CD4-positive, alpha-beta T cell treated with Interleukin-2 at 100 ng/mL for 4 hours (primary cell): ENCODE measurements around the gene HDGFL1.

Source experiments
- DNase-seq: peaks from one replicate; pipeline ENCODE4 v3.0.0-alpha.2; 2020; ENCODE audit warnings: low spot score

The HDGFL1 gene

DNA sequence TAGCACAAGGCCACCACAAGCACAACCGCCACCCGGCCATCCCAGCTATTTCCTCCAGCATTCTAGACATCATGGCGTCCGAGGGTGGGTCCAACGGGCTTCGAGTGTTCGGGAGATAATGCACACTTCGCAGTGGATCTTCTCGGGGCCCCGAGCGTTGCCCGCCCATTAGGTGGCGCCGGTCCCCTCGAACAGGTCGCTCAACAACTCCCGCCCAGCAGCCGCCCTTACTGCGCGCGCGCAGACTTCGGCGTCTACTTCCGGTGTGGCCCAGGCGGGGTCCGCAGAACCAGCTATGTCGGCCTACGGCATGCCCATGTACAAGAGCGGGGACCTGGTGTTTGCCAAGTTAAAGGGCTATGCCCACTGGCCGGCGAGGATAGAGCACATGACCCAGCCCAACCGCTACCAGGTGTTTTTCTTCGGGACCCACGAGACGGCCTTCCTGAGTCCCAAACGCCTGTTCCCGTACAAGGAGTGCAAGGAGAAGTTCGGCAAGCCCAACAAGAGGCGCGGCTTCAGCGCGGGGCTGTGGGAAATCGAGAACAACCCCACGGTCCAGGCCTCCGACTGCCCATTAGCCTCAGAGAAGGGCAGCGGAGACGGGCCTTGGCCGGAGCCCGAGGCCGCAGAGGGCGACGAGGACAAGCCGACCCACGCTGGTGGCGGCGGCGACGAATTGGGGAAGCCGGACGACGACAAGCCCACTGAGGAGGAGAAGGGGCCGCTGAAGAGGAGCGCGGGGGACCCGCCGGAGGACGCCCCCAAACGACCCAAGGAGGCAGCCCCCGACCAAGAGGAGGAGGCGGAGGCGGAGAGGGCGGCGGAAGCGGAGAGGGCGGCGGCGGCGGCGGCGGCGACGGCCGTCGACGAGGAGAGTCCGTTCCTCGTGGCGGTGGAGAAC is at the start of gene HDGFL1:
Gene HDGFL1, plus strand, starts transcription at position 286 of the 904 bp plus-strand sequence. Its CDS starts 10 bp downstream, at position 296.
- DNase-seq, result no peak

DNA sequence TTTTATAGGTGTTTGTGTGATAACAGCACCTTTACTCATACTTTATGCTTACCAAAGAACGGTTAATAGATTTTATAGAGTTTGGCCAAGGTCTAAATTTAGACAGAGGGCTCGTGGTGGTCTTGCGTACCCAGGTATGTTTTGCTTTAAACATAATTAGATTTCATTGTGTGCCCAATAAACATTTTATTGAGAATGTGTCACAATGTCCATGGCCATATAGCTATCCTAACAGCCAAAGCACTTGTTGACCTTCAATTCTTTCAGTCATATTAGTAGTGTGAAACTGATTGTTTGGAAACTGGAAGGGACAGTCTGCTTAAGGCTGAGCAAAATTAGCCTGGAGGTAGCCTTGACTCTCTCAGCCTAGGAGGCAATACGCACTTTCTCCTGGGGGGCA is 48.3 kb upstream of the HDGFL1 start:
- DNase-seq, result no peak

GRCh38 chr6:22526736-22527135 is 42.6 kb upstream of the HDGFL1 start:
- DNase-seq, result no peak

DNA sequence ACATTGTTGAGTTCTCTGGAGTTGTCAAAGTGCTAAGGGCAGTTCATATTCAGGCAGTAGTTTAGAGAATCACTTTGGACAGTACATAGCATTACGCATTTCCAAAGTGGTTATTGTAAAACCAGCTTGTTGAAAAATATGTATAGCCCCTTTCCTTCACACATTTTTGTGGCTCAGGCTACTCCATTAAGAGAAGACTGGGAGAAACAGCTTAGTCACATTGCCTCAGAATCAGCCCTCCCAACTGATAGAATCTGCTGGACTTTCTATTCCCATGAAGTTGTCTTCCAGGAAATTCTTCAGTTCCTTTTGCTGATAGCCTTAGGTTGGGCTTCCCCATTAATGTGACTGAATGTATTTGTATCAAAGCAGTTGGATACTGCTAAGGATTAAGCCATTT is 39.5 kb upstream of the HDGFL1 start:
- no peak for DNase-seq

- no peak for DNase-seq
Observed at GRCh38 chr6:22530506-22530905, 38.9 kb upstream of the HDGFL1 start.

GRCh38 chr6:22536122-22536521 is 33.2 kb upstream of the HDGFL1 start:
- no peak for DNase-seq

GRCh38 chr6:22544476-22544875 is 24.9 kb upstream of the HDGFL1 start:
- DNase-seq, result no peak

DNA sequence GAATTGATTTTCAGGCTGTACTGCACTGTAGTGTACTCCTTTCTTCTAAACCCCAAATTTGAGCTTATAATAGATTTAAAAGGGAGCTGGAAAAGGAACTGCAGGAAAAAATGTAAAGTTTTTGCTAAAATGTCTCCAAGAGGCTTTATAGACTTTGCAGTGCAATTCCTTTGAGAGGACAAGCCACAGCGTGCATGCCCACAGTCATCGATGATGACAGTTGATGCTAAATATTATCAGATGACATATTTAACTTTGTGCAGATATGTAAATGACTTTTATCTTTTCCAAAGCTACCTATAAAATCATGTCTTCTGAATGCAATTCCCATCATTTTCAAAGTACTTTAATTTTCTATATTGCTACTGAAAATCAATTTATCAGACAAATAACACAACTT is 24.3 kb upstream of the HDGFL1 start:
- no peak for DNase-seq

- DNase-seq, result no peak
Observed at GRCh38 chr6:22546236-22546635, 23.1 kb upstream of the HDGFL1 start.

DNA sequence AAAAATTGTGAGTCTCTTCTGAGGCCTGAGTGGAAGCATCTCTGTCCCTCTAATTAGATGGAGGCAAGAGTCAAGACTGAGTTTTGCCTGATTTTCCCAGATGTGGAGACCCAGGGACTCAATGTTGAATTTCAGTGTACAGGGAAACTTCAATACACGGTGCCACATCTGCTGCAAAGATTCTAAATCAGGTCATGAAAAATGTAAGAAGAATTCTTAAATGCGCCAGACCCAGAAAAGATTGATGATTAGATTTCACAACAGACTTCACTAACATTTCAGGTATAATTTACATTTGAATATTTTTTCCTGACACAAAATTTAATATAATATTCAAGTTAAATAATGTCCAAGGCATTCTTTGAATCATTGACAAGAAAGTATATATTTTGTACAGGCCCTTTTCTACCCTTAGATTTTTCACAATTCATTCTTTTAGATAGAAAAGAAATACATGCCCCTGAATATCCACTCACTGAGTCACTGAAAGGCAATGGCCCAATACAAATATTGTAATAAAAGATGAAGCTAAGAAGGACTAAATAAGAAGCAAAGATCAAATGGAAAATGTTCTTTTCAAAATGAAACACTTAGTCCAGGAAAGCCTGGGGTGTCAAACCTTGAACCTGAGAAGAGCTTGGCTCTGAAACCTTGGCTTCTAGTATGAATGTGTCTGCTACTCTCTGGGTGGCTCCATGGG is 18.2 kb upstream of the HDGFL1 start:
- no peak for DNase-seq

DNA sequence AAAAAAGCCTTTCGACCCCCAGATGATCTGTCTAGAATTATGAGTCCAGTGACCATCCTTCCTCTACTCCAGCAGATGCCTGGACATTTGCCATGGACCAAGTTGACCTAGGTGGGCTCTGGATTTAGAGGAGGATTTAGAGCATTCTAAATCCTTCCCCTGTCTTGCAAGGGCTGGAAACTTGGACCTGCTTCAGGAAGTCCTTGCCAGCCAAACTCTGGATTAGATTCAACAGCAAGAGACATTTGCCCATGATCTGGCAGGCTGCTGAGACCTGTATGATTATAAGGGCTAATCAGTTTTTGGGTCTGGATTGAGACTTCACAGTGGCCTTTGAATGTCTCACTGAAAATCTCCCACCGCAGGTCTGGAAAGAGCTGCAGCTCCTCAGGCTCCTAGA is 13.1 kb upstream of the HDGFL1 start:
- DNase-seq, result no peak

GRCh38 chr6:22557007-22557406 is 12.4 kb upstream of the HDGFL1 start:
- no peak for DNase-seq

DNA sequence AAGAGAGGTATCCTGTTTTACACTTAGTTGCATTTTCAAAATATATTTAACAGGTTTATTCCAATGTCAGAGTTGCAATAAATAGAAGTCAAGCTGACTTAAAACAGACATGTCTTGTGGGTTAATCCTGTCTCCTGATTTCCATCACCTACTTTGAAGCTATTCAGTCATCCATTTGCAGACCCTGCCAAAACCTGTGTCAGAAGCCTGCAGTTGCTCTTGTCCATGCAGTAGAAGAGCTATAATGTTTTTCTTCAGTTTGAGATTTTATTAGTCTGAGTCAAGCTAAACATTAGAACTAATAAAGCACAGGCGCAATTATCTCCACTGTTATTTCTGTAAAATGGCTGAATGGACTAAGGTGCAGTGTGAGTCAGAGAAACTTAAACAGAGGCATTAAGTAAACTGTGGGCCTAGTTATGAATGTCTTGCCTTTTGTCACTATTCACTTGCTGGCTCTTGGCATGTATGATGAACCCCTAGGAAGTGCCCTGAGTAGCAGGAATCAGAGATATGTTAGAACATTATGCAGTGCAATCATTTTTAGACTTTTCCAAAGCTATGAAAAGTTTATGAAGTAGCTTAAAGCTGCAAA is 11.0 kb upstream of the HDGFL1 start:
- no peak for DNase-seq

DNA sequence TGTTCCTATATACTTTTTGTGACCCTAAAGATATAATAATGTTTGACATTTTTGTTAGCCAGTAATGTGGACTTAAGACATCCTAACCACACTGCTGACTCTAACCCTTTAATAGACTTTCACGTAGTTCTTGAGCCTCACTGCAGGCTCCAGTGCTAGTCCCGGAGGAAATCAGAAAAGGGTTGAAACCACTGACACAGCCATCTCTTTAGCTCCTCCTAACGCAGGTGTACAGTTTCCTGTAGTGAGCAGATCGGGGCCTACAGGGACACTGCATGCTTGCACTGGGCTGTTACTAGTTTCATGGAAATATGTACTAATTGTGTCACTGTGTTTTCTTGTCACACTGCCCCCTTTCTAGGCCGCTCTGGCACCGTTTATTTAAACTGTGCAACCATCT is 512 bp upstream of the HDGFL1 start:
- no peak for DNase-seq

DNA sequence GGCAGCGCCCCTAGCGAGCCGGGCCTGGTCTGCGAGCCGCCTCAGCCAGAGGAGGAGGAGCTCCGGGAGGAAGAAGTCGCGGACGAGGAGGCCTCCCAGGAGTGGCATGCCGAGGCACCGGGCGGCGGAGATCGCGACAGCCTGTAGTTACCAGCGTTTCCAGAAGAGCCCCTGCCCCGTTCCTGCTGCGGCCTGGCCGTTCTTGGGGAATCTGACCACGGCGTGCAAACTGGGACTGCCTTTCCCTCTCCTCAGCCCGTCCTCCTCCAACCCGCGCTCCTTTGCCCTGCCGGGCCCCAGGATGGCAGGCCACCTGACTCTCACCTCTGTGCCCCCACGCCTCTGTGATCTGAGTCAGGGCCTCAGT is 802 bp downstream of the HDGFL1 start:
- no peak for DNase-seq

GRCh38 chr6:22575190-22575589 is 5.8 kb downstream of the HDGFL1 start:
- no peak for DNase-seq

- DNase-seq, result no peak
Observed at GRCh38 chr6:22579439-22579838, 10.1 kb downstream of the HDGFL1 start.

DNA sequence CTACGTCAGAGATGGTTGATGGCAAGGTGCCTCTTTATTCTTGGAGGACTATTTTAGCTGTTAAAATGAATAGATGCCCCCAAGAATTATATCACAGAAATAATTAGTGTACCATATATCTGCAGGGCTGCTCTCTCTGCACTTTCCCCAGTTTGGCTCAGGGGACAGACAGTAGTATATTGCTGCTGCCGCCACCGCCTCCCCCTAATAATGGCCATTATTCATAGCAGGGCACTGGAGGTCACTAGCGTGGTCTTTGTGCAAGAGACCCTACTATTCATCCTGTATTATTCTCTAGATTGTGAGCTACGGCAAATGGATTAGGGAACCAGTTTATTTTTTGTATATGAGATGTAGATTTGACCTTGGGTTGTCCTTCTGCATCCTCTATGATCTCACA is 11.0 kb downstream of the HDGFL1 start:
- no peak for DNase-seq

DNA sequence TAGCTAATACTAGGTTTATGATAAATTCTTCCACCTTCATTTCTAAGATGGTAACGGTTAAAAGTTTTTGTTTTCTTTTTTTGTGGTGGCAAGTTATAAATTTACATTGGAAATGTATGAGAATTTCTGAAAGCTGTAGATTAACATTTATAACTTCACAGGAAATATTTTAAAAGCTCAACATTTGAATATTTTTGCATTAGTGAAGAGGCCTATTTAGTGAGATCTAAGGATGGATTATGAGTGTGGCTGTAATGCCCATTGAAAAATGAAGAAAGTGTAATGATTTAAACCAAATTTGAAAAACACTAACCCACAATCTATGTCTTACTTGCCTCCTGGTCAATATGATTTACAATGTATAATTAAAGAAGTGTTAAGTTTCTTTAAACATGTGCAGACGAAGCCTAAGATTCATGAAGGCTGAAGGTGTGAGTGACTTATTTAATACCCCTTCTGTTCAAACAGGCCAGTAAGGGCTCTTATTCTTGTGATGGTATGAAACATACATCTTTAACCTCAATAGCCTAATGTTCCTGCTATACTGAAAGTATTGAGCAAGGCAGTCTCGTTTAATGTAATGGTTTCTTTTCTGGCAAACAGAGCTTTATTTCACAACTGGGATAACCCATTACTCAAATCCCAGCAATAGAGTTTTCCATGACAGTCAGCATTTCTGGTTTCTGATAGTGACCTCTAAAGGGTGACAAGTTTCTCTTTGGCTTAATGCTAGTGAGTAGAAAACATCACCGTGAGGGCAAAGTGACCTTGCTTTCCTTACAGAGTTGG is 13.2 kb downstream of the HDGFL1 start:
- DNase-seq, result no peak

GRCh38 chr6:22583230-22583629 is 13.9 kb downstream of the HDGFL1 start:
- DNase-seq, result no peak

GRCh38 chr6:22583927-22584326 is 14.6 kb downstream of the HDGFL1 start:
- DNase-seq, result no peak

- DNase-seq, result no peak
Observed at GRCh38 chr6:22589118-22589517, 19.8 kb downstream of the HDGFL1 start.
